ENCODE data around the gene CHRNB2. TPM values are rescaled to one million over a fixed set of nuclear protein-coding genes. Genes with fewer than 3 reads are reported as not detected.

CHRNB2 gene
- polyA plus RNA-seq, 1 donor (not counting 4 experiments of a cell fraction or from before 2014, with no cell fraction given): 0.09 TPM

DNA sequence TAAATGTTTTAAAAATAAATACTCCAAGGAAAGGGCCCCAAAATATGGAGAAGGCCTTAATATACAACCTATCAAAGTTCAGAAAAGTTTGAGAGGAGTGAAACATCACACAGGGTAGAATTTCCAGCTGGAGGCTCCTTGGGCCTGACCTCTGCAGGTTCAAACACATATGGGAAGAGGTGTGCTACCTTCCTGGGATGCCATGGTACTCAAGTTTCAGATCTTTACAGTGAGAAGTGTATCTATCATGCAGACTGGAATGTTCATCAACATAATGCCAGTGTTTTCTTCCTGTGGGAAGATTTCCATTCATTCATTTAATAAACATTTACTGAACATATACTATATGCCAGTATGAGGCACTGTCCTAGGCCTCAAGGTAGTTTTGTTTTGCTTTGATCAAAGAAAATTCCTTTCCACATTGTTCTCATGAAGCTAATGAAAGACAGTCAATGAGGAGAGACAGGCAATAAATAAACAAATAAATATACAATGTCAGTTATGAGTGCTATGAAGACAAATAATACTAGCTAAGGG is 55.0 kb downstream of the CHRNB2 start:
- no peak overlapping the region for H3K4me3 ChIP-seq (ENCODE audit: control insufficient read depth in 2 of 3, extremely low read depth in 1 of 3, insufficient read depth in 2 of 3, low read depth in 1 of 3, low read length in 3 of 3)
- H3K9me3 ChIP-seq (ENCODE audit: control insufficient read depth, low read depth, low read length): no peaks in the 10 kb centered on the region
- no peak overlapping the region for H3K9ac ChIP-seq (ENCODE audit: control insufficient read depth, extremely low read depth, insufficient read depth, low read length)
- H3K4me2 ChIP-seq (ENCODE audit: control insufficient read depth, extremely low read depth, insufficient read depth, low read depth, low read length): peak overlapping the region; percentile 6
- peaks cover 2% of the 10 kb centered on the region for H4K20me1 ChIP-seq (ENCODE audit: control insufficient read depth, extremely low read depth, insufficient read depth, low read length)
- DNase-seq (ENCODE audit: low read depth, low spot score) (no peak), FAIRE-seq (no peak)
- peaks cover 92% of the 10 kb centered on the region for H3K79me2 ChIP-seq (ENCODE audit: control insufficient read depth, insufficient read depth, low read length)
- dilution Hi-C loops (cut with MboI; ENCODE audit: extremely low pct_ligation_motif_present, low sequenced_read_pairs): no loop called here
- no peaks in the 10 kb centered on the region for H3K27me3 ChIP-seq (ENCODE audit: control insufficient read depth, extremely low read depth, insufficient read depth, low read length)
- no peaks in the 10 kb centered on the region for H3K9me1 ChIP-seq (ENCODE audit: control insufficient read depth, extremely low read depth, insufficient read depth, low read length)
- H3K36me3 ChIP-seq (ENCODE audit: control insufficient read depth in 2 of 2, extremely low read depth in 1 of 2, insufficient read depth in 2 of 2, low read length in 2 of 2): no peaks in the 10 kb centered on the region
- H2AFZ ChIP-seq (ENCODE audit: control insufficient read depth, low read length): no peak overlapping the region
- TF ChIP-seq, protein P1, sequence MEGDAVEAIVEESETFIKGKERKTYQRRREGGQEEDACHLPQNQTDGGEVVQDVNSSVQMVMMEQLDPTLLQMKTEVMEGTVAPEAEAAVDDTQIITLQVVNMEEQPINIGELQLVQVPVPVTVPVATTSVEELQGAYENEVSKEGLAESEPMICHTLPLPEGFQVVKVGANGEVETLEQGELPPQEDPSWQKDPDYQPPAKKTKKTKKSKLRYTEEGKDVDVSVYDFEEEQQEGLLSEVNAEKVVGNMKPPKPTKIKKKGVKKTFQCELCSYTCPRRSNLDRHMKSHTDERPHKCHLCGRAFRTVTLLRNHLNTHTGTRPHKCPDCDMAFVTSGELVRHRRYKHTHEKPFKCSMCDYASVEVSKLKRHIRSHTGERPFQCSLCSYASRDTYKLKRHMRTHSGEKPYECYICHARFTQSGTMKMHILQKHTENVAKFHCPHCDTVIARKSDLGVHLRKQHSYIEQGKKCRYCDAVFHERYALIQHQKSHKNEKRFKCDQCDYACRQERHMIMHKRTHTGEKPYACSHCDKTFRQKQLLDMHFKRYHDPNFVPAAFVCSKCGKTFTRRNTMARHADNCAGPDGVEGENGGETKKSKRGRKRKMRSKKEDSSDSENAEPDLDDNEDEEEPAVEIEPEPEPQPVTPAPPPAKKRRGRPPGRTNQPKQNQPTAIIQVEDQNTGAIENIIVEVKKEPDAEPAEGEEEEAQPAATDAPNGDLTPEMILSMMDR (optimal IDR thresholded peaks at IDR 0.05 in 1 of 3, IDR thresholded peaks at IDR 0.05 in 1 of 3, conservative IDR thresholded peaks at IDR 0.05 in 1 of 3; ENCODE audit: extremely low read depth in 1 of 3, insufficient read depth in 2 of 3, low read length in 3 of 3): no peak
- no peak for TF ChIP-seq EZH2 (IDR thresholded peaks at IDR 0.05; ENCODE audit: low read length)
- H3K4me1 ChIP-seq (ENCODE audit: control insufficient read depth, extremely low read depth, insufficient read depth, low read length): peaks cover 28% of the 10 kb centered on the region
- H3K27ac ChIP-seq (ENCODE audit: control insufficient read depth, insufficient read depth, low read length): no peak overlapping the region

DNA sequence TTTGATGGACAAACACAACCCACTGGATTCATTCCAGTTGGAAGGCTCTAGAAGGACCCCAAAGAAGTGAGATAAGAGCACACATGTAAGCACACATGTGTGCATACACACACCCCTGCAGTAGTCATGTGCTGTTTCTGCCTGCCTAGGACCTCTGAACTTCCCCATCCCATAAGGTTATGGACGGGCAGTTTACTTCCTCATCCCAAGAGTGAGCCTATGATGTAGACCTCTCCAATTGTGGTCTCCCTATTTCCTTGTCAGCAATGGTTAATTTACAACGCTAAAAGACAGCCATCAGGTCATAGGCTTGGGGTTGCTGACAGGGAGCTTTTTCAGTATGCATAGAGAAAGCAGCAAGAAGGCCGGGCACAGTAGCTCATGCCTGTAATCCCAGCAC is 55.8 kb downstream of the CHRNB2 start:
- FAIRE-seq (no peak), DNase-seq (ENCODE audit: low read depth, low spot score) (no peak)
- TF ChIP-seq, protein P1 (optimal IDR thresholded peaks at IDR 0.05 in 1 of 3, IDR thresholded peaks at IDR 0.05 in 1 of 3, conservative IDR thresholded peaks at IDR 0.05 in 1 of 3; ENCODE audit: extremely low read depth in 1 of 3, insufficient read depth in 2 of 3, low read length in 3 of 3): no peak
- TF ChIP-seq EZH2 (IDR thresholded peaks at IDR 0.05; ENCODE audit: low read length): no peak
- no peak overlapping the region for H2AFZ ChIP-seq (ENCODE audit: control insufficient read depth, low read length)
- peaks cover 90% of the 10 kb centered on the region for H3K79me2 ChIP-seq (ENCODE audit: control insufficient read depth, insufficient read depth, low read length)
- peaks cover 28% of the 10 kb centered on the region for H3K4me1 ChIP-seq (ENCODE audit: control insufficient read depth, extremely low read depth, insufficient read depth, low read length)
- H3K4me2 ChIP-seq (ENCODE audit: control insufficient read depth, extremely low read depth, insufficient read depth, low read depth, low read length): no peak overlapping the region
- H3K9ac ChIP-seq (ENCODE audit: control insufficient read depth, extremely low read depth, insufficient read depth, low read length): no peak overlapping the region
- H3K36me3 ChIP-seq (ENCODE audit: control insufficient read depth in 2 of 2, extremely low read depth in 1 of 2, insufficient read depth in 2 of 2, low read length in 2 of 2): no peaks in the 10 kb centered on the region
- H3K27me3 ChIP-seq (ENCODE audit: control insufficient read depth, extremely low read depth, insufficient read depth, low read length): no peaks in the 10 kb centered on the region
- H3K9me1 ChIP-seq (ENCODE audit: control insufficient read depth, extremely low read depth, insufficient read depth, low read length): no peaks in the 10 kb centered on the region
- H3K27ac ChIP-seq (ENCODE audit: control insufficient read depth, insufficient read depth, low read length): no peak overlapping the region
- dilution Hi-C loops (cut with MboI; ENCODE audit: extremely low pct_ligation_motif_present, low sequenced_read_pairs): no loop called here
- H4K20me1 ChIP-seq (ENCODE audit: control insufficient read depth, extremely low read depth, insufficient read depth, low read length): peaks cover 2% of the 10 kb centered on the region
- no peaks in the 10 kb centered on the region for H3K9me3 ChIP-seq (ENCODE audit: control insufficient read depth, low read depth, low read length)
- H3K4me3 ChIP-seq (ENCODE audit: control insufficient read depth in 2 of 3, extremely low read depth in 1 of 3, insufficient read depth in 2 of 3, low read depth in 1 of 3, low read length in 3 of 3): no peak overlapping the region
